Right lobe of liver (tissue), 6 donors: ENCODE data around the gene FILIP1L. TPM values are rescaled to one million over a fixed set of nuclear protein-coding genes. Genes with fewer than 3 reads are reported as not detected.
A peak's percentile ranks its signal among the peaks of the same experiment; 100 is the strongest.

Experiments
- ATAC-seq, 4 donors: fragments of 200-7000 bp; cut with Tn5 transposase; one replicate each; pipeline ENCODE4 v1.9.1; 2020; ENCODE audit warnings: mild to moderate bottlenecking in 4 of 4, moderate library complexity in 4 of 4
- DNase-seq, 3 donors: peaks; one replicate each; pipeline ENCODE4 v3.0.0-alpha.2; 2020
- H3K27ac ChIP-seq, 3 donors: fragments of 200-600 bp; one replicate each; pipeline ENCODE4 v1.8.0; 2022
- H3K27me3 ChIP-seq, 2 donors: fragments of 200-600 bp; one replicate each; pipeline ENCODE4 v1.8.0; 2022
- H3K36me3 ChIP-seq, 4 donors: fragments of 200-600 bp; sonication (generic) in 1 of 4; one replicate each; pipeline versions ENCODE4 v1.5.1 to v1.8.0; 2017 to 2022; ENCODE audit warnings: control low read depth in 1 of 4
- H3K4me1 ChIP-seq, 4 donors: fragments of 200-600 bp; sonication (generic) in 1 of 4; one replicate each; pipeline versions ENCODE4 v1.5.1 to v1.8.0; 2017 to 2022; ENCODE audit warnings: control low read depth in 1 of 4
- H3K4me3 ChIP-seq, 3 donors: fragments of 200-600 bp; one replicate each; pipeline ENCODE4 v1.8.0; 2022
- H3K9me3 ChIP-seq, 4 donors: fragments of 200-600 bp; sonication (generic) in 1 of 4; one replicate each; pipeline versions ENCODE4 v1.5.1 to v1.8.0; 2017 to 2022; ENCODE audit warnings: control low read depth in 1 of 4
- CTCF ChIP-seq, 4 donors: fragments of 200-600 bp in 3 of 4; fragments of 450-650 bp in 1 of 4; IDR thresholded peaks; one replicate each; pipeline versions ENCODE4 v1.5.1 to v1.8.0; 2016 to 2022; ENCODE audit warnings: antibody characterized with exemption in 4 of 4, mild to moderate bottlenecking in 2 of 4
- POLR2A ChIP-seq: fragments of 450-650 bp; IDR thresholded peaks from one replicate; pipeline ENCODE4 v1.6.1; 2017; ENCODE audit warnings: antibody characterized with exemption, mild to moderate bottlenecking
- WGBS: methylation state at CpG from one replicate; pipeline ENCODE4 v1.1.6; 2018; ENCODE audit warnings: low coverage, low lambda C conversion rate; ENCODE audit not compliant: insufficient coverage; ENCODE audit errors: missing lambda C conversion rate; 5-methylcytosine and 5-hydroxymethylcytosine counted together
- intact Hi-C, 2 donors: fragments of 100-400 bp; cut with DNase I; formaldehyde crosslinking; loops; one replicate each; pipeline versions ENCODE4 v1.11.2 to v1.14.1; 2022
- total RNA-seq, 6 experiments: library from RNA; depleted of rRNA in 2 of 6; stranded (reverse); fragments of >200 nt in 2 of 6; fragmentation: NEBNext Ultra II Directional in 3 of 6; extraction: Animal tissue kit (Norgen Biotek cat#: 25700) in 3 of 6; gene quantifications; one replicate each; pipeline versions ENCODE4 v1.1.0 to v1.2.4, GENCODE V29; 2016 to 2023
- donor health status: DM: no; HTN: yes; CAD: no.
- donor health status: DM: no; HTN: no; CAD: no.
- donor health status: DM: no; HTN: no; CAD: no.
- donor health status: DM: no; HTN: yes; CAD: no.
- donor health status: DM: no; HTN: yes; CAD: no.

Gene FILIP1L
- total RNA-seq, 6 experiments from 2014 or later: 0.97 to 10.8 (median 3.6) TPM

- intact Hi-C loops: no loop called here
- no peaks in the 10 kb centered on the region for H3K36me3 ChIP-seq
- H3K9me3 ChIP-seq: no peaks in the 10 kb centered on the region
- no peaks in the 10 kb centered on the region for H3K27me3 ChIP-seq
- DNase-seq: no peak
- no peak overlapping the region for H3K4me3 ChIP-seq
- H3K27ac ChIP-seq: no peak overlapping the region
- 95% methylated on average over 3 of the region's 3 CpGs for WGBS
- no peaks in the 10 kb centered on the region for H3K4me1 ChIP-seq
- ATAC-seq: no peak
- no peak for TF ChIP-seq CTCF (IDR thresholded peaks at IDR 0.05)
- TF ChIP-seq POLR2A: no peak
Measured at GRCh38 chr3:99971761-99972160, 142.5 kb downstream of the FILIP1L start.

- TF ChIP-seq POLR2A (no peak), CTCF (IDR thresholded peaks at IDR 0.05) (no peak)
- H3K4me1 ChIP-seq: no peaks in the 10 kb centered on the region
- H3K27me3 ChIP-seq: no peaks in the 10 kb centered on the region
- no peak overlapping the region for H3K4me3 ChIP-seq
- intact Hi-C loops: no loop called here
- no peaks in the 10 kb centered on the region for H3K36me3 ChIP-seq
- ATAC-seq: no peak
- WGBS: 93% methylated on average over 1 of the region's 1 CpG
- H3K9me3 ChIP-seq: no peaks in the 10 kb centered on the region
- DNase-seq: no peak
- H3K27ac ChIP-seq: no peak overlapping the region
Measured at GRCh38 chr3:99970198-99970597, 144.1 kb downstream of the FILIP1L start.

- intact Hi-C loops: no loop called here
- Histone ChIP-seq H3K27me3 (no peaks in the 10 kb centered on the region), H3K36me3 (no peaks in the 10 kb centered on the region), H3K4me1 (no peaks in the 10 kb centered on the region), H3K27ac (no peak overlapping the region), H3K9me3 (no peaks in the 10 kb centered on the region), H3K4me3 (no peak overlapping the region)
- TF ChIP-seq POLR2A (no peak), CTCF (IDR thresholded peaks at IDR 0.05) (no peak)
- 37% methylated on average over 3 of the region's 3 CpGs for WGBS
- ATAC-seq: peak; percentile 23 to 60 (median 51)
- DNase-seq: no peak
Measured at GRCh38 chr3:99969136-99969535, 145.2 kb downstream of the FILIP1L start.

- ATAC-seq (no peak), DNase-seq (no peak)
- Histone ChIP-seq H3K36me3 (no peaks in the 10 kb centered on the region), H3K4me3 (no peak overlapping the region), H3K9me3 (no peaks in the 10 kb centered on the region), H3K27ac (no peak overlapping the region), H3K4me1 (no peaks in the 10 kb centered on the region), H3K27me3 (no peaks in the 10 kb centered on the region)
- no peak for TF ChIP-seq POLR2A
- intact Hi-C loops: no loop called here
- 93% methylated on average over 2 of the region's 2 CpGs for WGBS
Measured at GRCh38 chr3:99967796-99968195, 146.5 kb downstream of the FILIP1L start.

- no peaks in the 10 kb centered on the region for H3K27me3 ChIP-seq
- 85% methylated on average over 7 of the region's 7 CpGs for WGBS
- no peak overlapping the region for H3K27ac ChIP-seq
- H3K4me1 ChIP-seq: no peaks in the 10 kb centered on the region
- no peaks in the 10 kb centered on the region for H3K36me3 ChIP-seq
- no peak for DNase-seq
- intact Hi-C loops: no loop called here
- no peak overlapping the region for H3K4me3 ChIP-seq
- ATAC-seq: no peak
- no peaks in the 10 kb centered on the region for H3K9me3 ChIP-seq
- TF ChIP-seq CTCF (IDR thresholded peaks at IDR 0.05) (no peak), POLR2A (no peak)
Measured at GRCh38 chr3:99966662-99967416, 147.5 kb downstream of the FILIP1L start.
